Mesendoderm (in vitro differentiated cells): ENCODE results near the gene BAZ1B.
"Not testable (repeated sequence)": the region's sequence is repeated elsewhere in the genome, so short reads cannot be mapped to it uniquely, and the experiment has no call there.

Experiments used
- DNase-seq: peaks from one replicate; pipeline ENCODE4 v3.0.0; 2013
- H2AK5ac ChIP-seq: 2 replicates; pipeline ENCODE4 v1.6.1; 2013; ENCODE audit warnings: low read length, inconsistent platforms
- H2BK120ac ChIP-seq: 2 replicates; pipeline ENCODE4 v1.6.1; 2013; ENCODE audit warnings: low read depth, mild to moderate bottlenecking, low read length, moderate library complexity, mixed read lengths
- H2BK15ac ChIP-seq: replicated peaks from 2 replicates; pipeline ENCODE4 v1.6.1; 2013; ENCODE audit warnings: low read depth, mild to moderate bottlenecking, moderate library complexity
- H2BK5ac ChIP-seq: 2 replicates; pipeline ENCODE4 v1.6.1; 2013; ENCODE audit warnings: low read length, inconsistent platforms
- H3K18ac ChIP-seq: 2 replicates; pipeline ENCODE4 v1.6.1; 2013; ENCODE audit warnings: mild to moderate bottlenecking, low read length, mixed read lengths
- H3K23ac ChIP-seq: one replicate; pipeline ENCODE4 v1.6.1; 2013; ENCODE audit warnings: low read length
- H3K27ac ChIP-seq: 2 replicates; pipeline ENCODE4 v1.5.1; 2013; ENCODE audit warnings: low read depth, mild to moderate bottlenecking, inconsistent platforms, low read length, moderate library complexity
- H3K27me3 ChIP-seq: 2 replicates; pipeline ENCODE4 v1.6.1; 2013; ENCODE audit warnings: low read length, control low read depth, mild to moderate bottlenecking, inconsistent platforms; ENCODE audit not compliant: insufficient read depth, poor library complexity
- H3K36me3 ChIP-seq: 2 replicates; pipeline ENCODE4 v1.6.1; 2013; ENCODE audit warnings: low read length, inconsistent platforms; ENCODE audit not compliant: control insufficient read depth, insufficient read depth
- H3K4ac ChIP-seq: one replicate; pipeline ENCODE4 v1.6.1; 2013; ENCODE audit warnings: low read depth, mild to moderate bottlenecking, low read length, moderate library complexity
- H3K4me1 ChIP-seq: 2 replicates; pipeline ENCODE4 v1.6.1; 2013; ENCODE audit warnings: low read depth, low read length, inconsistent platforms; ENCODE audit not compliant: control insufficient read depth
- H3K4me2 ChIP-seq: 2 replicates; pipeline ENCODE4 v1.6.1; 2013; ENCODE audit warnings: low read length
- H3K4me3 ChIP-seq: 2 replicates; pipeline ENCODE4 v1.5.1; 2013; ENCODE audit warnings: mild to moderate bottlenecking, low read length
- H3K56ac ChIP-seq: one replicate; pipeline ENCODE4 v1.6.1; 2013; ENCODE audit warnings: low read length
- H3K79me1 ChIP-seq: 2 replicates; pipeline ENCODE4 v1.6.1; 2013; ENCODE audit warnings: low read length, inconsistent platforms
- H3K79me2 ChIP-seq: 2 replicates; pipeline ENCODE4 v1.6.1; 2013; ENCODE audit warnings: mild to moderate bottlenecking, low read length; ENCODE audit not compliant: control insufficient read depth, insufficient read depth
- H3K9ac ChIP-seq: 2 replicates; pipeline ENCODE4 v1.6.1; 2013; ENCODE audit warnings: low read length, inconsistent platforms
- H4K5ac ChIP-seq: one replicate; pipeline ENCODE4 v1.6.1; 2013; ENCODE audit warnings: low read length
- H4K8ac ChIP-seq: one replicate; pipeline ENCODE4 v1.6.1; 2013; ENCODE audit warnings: low read depth, mild to moderate bottlenecking, control low read depth, low read length, moderate library complexity
- WGBS: extraction: QIAGEN DNeasy Blood & Tissue Kit; methylation state at CpG from one replicate; pipeline ENCODE4 v1.1.7; 2013; ENCODE audit warnings: low lambda C conversion rate, missing lambda C conversion rate; ENCODE audit not compliant: insufficient coverage; ENCODE audit errors: extremely low coverage; 5-methylcytosine and 5-hydroxymethylcytosine counted together

Gene BAZ1B

DNA sequence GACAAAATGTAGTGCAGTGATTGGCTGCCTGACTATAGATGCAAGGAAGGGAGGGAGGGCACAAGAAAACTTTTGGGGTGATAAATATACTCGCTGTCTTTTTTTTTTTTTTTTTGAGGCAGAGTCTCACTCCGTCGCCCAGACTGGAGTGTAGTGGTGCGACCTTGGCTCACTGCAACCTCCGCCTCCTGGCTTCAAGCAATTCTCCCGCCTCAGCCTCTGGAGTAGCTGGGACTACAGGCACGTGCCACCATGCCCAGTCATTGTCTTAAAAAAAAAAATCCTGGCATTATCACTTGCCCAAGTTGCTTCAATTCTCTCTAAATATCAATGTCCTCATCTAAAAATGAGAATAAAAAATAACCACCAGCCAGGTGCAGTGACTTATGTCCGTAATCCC is 96.1 kb downstream of the BAZ1B start:
- DNase-seq = no peak
- Histone ChIP-seq H3K36me3 (no peaks in the 10 kb centered on the region), H3K18ac (no peak overlapping the region), H2AK5ac (no peak overlapping the region), H3K9ac (no peak overlapping the region), H3K4me1 (no peaks in the 10 kb centered on the region), H3K4ac (no peak overlapping the region), H2BK120ac (no peak overlapping the region), H3K56ac (no peak overlapping the region), H2BK5ac (no peak overlapping the region), H3K4me3 (no peak overlapping the region), H3K79me1 (no peaks in the 10 kb centered on the region), H4K8ac (no peak overlapping the region), H3K4me2 (no peak overlapping the region), H3K23ac (no peak overlapping the region), H3K27me3 (no peaks in the 10 kb centered on the region), H2BK15ac (no peak overlapping the region), H3K79me2 (no peaks in the 10 kb centered on the region), H4K5ac (no peak overlapping the region), H3K27ac (no peak overlapping the region)
- no CpG with 5 or more reads among the region's 8 CpGs for WGBS

- H2BK120ac ChIP-seq = no peak overlapping the region
- no peak overlapping the region for H4K5ac ChIP-seq
- no peak overlapping the region for H2BK15ac ChIP-seq
These were observed 96.6 kb downstream of the BAZ1B start for GRCh38 chr7:73425356-73425983.

GRCh38 chr7:73424489-73424885 is 97.6 kb downstream of the BAZ1B start:
- no peak overlapping the region for H3K27ac ChIP-seq
- H3K36me3 ChIP-seq = no peaks in the 10 kb centered on the region
- no peak overlapping the region for H2BK15ac ChIP-seq
- H3K79me1 ChIP-seq = no peaks in the 10 kb centered on the region
- H3K9ac ChIP-seq = peak overlapping the region; percentile 67
- H3K27me3 ChIP-seq = no peaks in the 10 kb centered on the region
- H3K56ac ChIP-seq = peak overlapping the region; percentile 78
- H3K23ac ChIP-seq = no peak overlapping the region
- no peak for DNase-seq
- no CpG with 5 or more reads among the region's 11 CpGs for WGBS
- no peaks in the 10 kb centered on the region for H3K79me2 ChIP-seq
- H3K4me2 ChIP-seq = no peak overlapping the region
- peak overlapping the region; percentile 34 for H3K18ac ChIP-seq
- H2AK5ac ChIP-seq = no peak overlapping the region
- no peak overlapping the region for H3K4me3 ChIP-seq
- H4K5ac ChIP-seq = no peak overlapping the region
- no peak overlapping the region for H3K4ac ChIP-seq
- no peak overlapping the region for H2BK120ac ChIP-seq
- no peaks in the 10 kb centered on the region for H3K4me1 ChIP-seq
- no peak overlapping the region for H2BK5ac ChIP-seq
- H4K8ac ChIP-seq = no peak overlapping the region

More at GRCh38 chr7:73425356-73425983, 96.6 kb downstream of the BAZ1B start:
- H3K36me3 ChIP-seq = no peaks in the 10 kb centered on the region
- DNase-seq = no peak
- H3K27ac ChIP-seq = no peak overlapping the region
- no CpG with 5 or more reads among the region's 9 CpGs for WGBS
- H2AK5ac ChIP-seq = no peak overlapping the region
- no peaks in the 10 kb centered on the region for H3K79me1 ChIP-seq
- H4K8ac ChIP-seq = no peak overlapping the region
- H3K56ac ChIP-seq = peak overlapping the region; percentile 3
- no peak overlapping the region for H3K23ac ChIP-seq
- no peaks in the 10 kb centered on the region for H3K4me1 ChIP-seq
- H3K4ac ChIP-seq = no peak overlapping the region
- H2BK5ac ChIP-seq = no peak overlapping the region
- H3K4me3 ChIP-seq = no peak overlapping the region
- no peaks in the 10 kb centered on the region for H3K27me3 ChIP-seq
- H3K4me2 ChIP-seq = no peak overlapping the region
- H3K9ac ChIP-seq = no peak overlapping the region
- H3K79me2 ChIP-seq = no peaks in the 10 kb centered on the region
- H3K18ac ChIP-seq = no peak overlapping the region

- H3K9ac ChIP-seq = peak overlapping the region; percentile 67
- peak overlapping the region; percentile 81 for H3K56ac ChIP-seq
- WGBS = no CpG with 5 or more reads among the region's 52 CpGs
- no peaks in the 10 kb centered on the region for H3K4me1 ChIP-seq
- H2BK5ac ChIP-seq = no peak overlapping the region
- H3K4ac ChIP-seq = no peak overlapping the region
- H3K27ac ChIP-seq = no peak overlapping the region
- H3K36me3 ChIP-seq = no peaks in the 10 kb centered on the region
- no peak overlapping the region for H2BK120ac ChIP-seq
- no peak overlapping the region for H3K4me3 ChIP-seq
- H2AK5ac ChIP-seq = no peak overlapping the region
- H3K27me3 ChIP-seq = no peaks in the 10 kb centered on the region
- H3K18ac ChIP-seq = peak overlapping the region; percentile 34
- peak overlapping the region; percentile 50 for H3K4me2 ChIP-seq
- no peak overlapping the region for H4K5ac ChIP-seq
- H4K8ac ChIP-seq = peak overlapping the region; percentile 87
- no peak overlapping the region for H2BK15ac ChIP-seq
- DNase-seq = no peak
- no peaks in the 10 kb centered on the region for H3K79me2 ChIP-seq
- no peak overlapping the region for H3K23ac ChIP-seq
- H3K79me1 ChIP-seq = no peaks in the 10 kb centered on the region
These were observed 98.3 kb downstream of the BAZ1B start for GRCh38 chr7:73423519-73424488.

GRCh38 chr7:73420610-73421009 is 101.5 kb downstream of the BAZ1B start:
- not testable (repeated sequence) for H2BK15ac ChIP-seq, H3K27ac ChIP-seq, H4K8ac ChIP-seq, H3K4me3 ChIP-seq, H3K23ac ChIP-seq, H3K79me1 ChIP-seq, H3K79me2 ChIP-seq, H3K9ac ChIP-seq, H3K4me1 ChIP-seq, H3K56ac ChIP-seq, H2AK5ac ChIP-seq, H3K27me3 ChIP-seq, H3K36me3 ChIP-seq, DNase-seq, H2BK5ac ChIP-seq, H3K4ac ChIP-seq, H3K18ac ChIP-seq, H2BK120ac ChIP-seq, H4K5ac ChIP-seq, H3K4me2 ChIP-seq
- no CpG with 5 or more reads among the region's 8 CpGs for WGBS
